HCT116 (cell line): ENCODE results near the gene SHH. TPM values are rescaled to one million over a fixed set of nuclear protein-coding genes. Genes with fewer than 3 reads are reported as not detected.

Experiments used
- ATAC-seq: fragments of 200-7000 bp; cut with Tn5 transposase; 2 replicates; pipeline ENCODE4 v1.9.1; 2020; ENCODE audit warnings: mild to moderate bottlenecking, moderate library complexity
- BruUV-seq: library from RNA; stranded (reverse); fragments of 400-500 nt; replicated peaks from 2 replicates; lab custom pipeline; 2021; lab: Mats Ljungman, UMichigan
- CTCF ChIA-PET: fragments of 300-600 bp; sonication (Branson Sonifier 250); formaldehyde crosslinking; loops from one replicate; lab custom pipeline; 2021; ENCODE audit warnings: antibody characterized with exemption; lab: Charles Lee
- POLR2A ChIA-PET: fragments of 300-600, 350-600 bp; sonication (Branson Sonifier 250); formaldehyde crosslinking; loops from one replicate; lab custom pipeline; 2021; ENCODE audit warnings: antibody characterized with exemption; lab: Charles Lee
- RAD21 ChIA-PET, 2 experiments: fragments of 300-600 bp; sonication (Branson Sonifier 250); formaldehyde crosslinking; loops; one replicate each; lab custom pipeline; 2023; ENCODE audit warnings: low total read pairs in 2 of 2; ENCODE audit not compliant: uncharacterized antibody in 2 of 2, unreplicated experiment in 2 of 2, low non-redundant PET in 1 of 2; lab: Charles Lee
- DNase-seq: peaks from one replicate; pipeline ENCODE4 v3.0.0-alpha.2; 2010; ENCODE audit warnings: low read depth, low spot score
- H2AFZ ChIP-seq: fragments of 200-600 bp; shearing (Covaris generic), sonication (generic); 2 replicates; pipeline ENCODE4 v1.6.1; 2017; ENCODE audit warnings: low read depth, mixed run types, mixed read lengths, antibody characterized with exemption, low read length; ENCODE audit not compliant: poor library complexity, severe bottlenecking
- H3K27ac ChIP-seq: 2 replicates; pipeline ENCODE4 v1.5.1; 2012; ENCODE audit warnings: low read depth, low read length
- H3K27me3 ChIP-seq: fragments of 200-600 bp; sonication (generic); 2 replicates; pipeline ENCODE4 v1.6.1; 2016; ENCODE audit warnings: mixed run types, low read length, mixed read lengths; ENCODE audit not compliant: insufficient read depth
- H3K36me3 ChIP-seq, 2 experiments: fragments of 200-500 bp in 1 of 2; fragments of 200-600 bp in 1 of 2; sonication (Bioruptor generic) in 1 of 2; sonication (generic) in 1 of 2; 2 replicates each; pipeline versions ENCODE4 v1.5.1 to v1.6.1; 2014 to 2016; ENCODE audit warnings: low read length in 2 of 2, inconsistent platforms in 1 of 2, mixed read lengths in 1 of 2, mixed run types in 1 of 2; ENCODE audit not compliant: insufficient read depth in 2 of 2, control insufficient read depth in 1 of 2
- H3K4me1 ChIP-seq, 2 experiments: fragments of 200-600 bp in 1 of 2; sonication (generic) in 1 of 2; 2 replicates each; pipeline versions ENCODE4 v1.5.1 to v1.6.1; 2012 to 2017; ENCODE audit warnings: low read length in 2 of 2, inconsistent platforms in 1 of 2, mild to moderate bottlenecking in 1 of 2, mixed read lengths in 1 of 2, mixed run types in 1 of 2, moderate library complexity in 1 of 2; ENCODE audit not compliant: insufficient read depth in 2 of 2, control insufficient read depth in 1 of 2
- H3K4me2 ChIP-seq: fragments of 200-600 bp; sonication (generic); 2 replicates; pipeline ENCODE4 v1.6.1; 2017; ENCODE audit warnings: mixed run types, low read length, mixed read lengths
- H3K4me3 ChIP-seq, 2 experiments: fragments of 200-600 bp in 1 of 2; sonication (generic) in 1 of 2; replicated peaks in 1 of 2; 2 replicates each; pipeline ENCODE4 v1.5.1; 2011 to 2016; ENCODE audit warnings: low read length in 2 of 2, control low read depth in 1 of 2, low read depth in 1 of 2, mild to moderate bottlenecking in 1 of 2, mixed read lengths in 1 of 2, mixed run types in 1 of 2
- H3K79me2 ChIP-seq: fragments of 200-600 bp; sonication (generic); 2 replicates; pipeline ENCODE4 v1.6.1; 2017; ENCODE audit warnings: mild to moderate bottlenecking, mixed run types, low read length, moderate library complexity, mixed read lengths; ENCODE audit not compliant: insufficient read depth
- H3K9ac ChIP-seq: fragments of 200-600 bp; sonication (generic); 2 replicates; pipeline ENCODE4 v1.6.1; 2016; ENCODE audit warnings: low read length, mixed read lengths
- H3K9me2 ChIP-seq: fragments of 200-600 bp; sonication (generic), shearing (Covaris generic); 2 replicates; pipeline ENCODE4 v1.6.1; 2017; ENCODE audit warnings: mixed run types, mild to moderate bottlenecking, moderate library complexity; ENCODE audit not compliant: insufficient read depth
- H3K9me3 ChIP-seq, 2 experiments: fragments of 200-500 bp in 1 of 2; fragments of 200-600 bp in 1 of 2; sonication (Bioruptor generic) in 1 of 2; sonication (generic) in 1 of 2; 2 replicates each; pipeline ENCODE4 v1.6.1; 2014 to 2017; ENCODE audit warnings: low read length in 2 of 2, mixed read lengths in 2 of 2, inconsistent platforms in 1 of 2, low read depth in 1 of 2, mild to moderate bottlenecking in 1 of 2, mixed run types in 1 of 2, moderate library complexity in 1 of 2; ENCODE audit not compliant: control insufficient read depth in 1 of 2, insufficient read depth in 1 of 2
- H4K20me1 ChIP-seq: fragments of 200-600 bp; sonication (generic), shearing (Covaris generic); 2 replicates; pipeline ENCODE4 v1.6.1; 2017; ENCODE audit warnings: mixed run types, mild to moderate bottlenecking, moderate library complexity; ENCODE audit not compliant: insufficient read depth
- CBX3 ChIP-seq: IDR thresholded peaks from 2 replicates; pipeline ENCODE4 v1.6.1; 2012; ENCODE audit warnings: low read depth
- CEBPB ChIP-seq: IDR thresholded peaks from 2 replicates; pipeline ENCODE4 v1.6.1; 2012; ENCODE audit warnings: low read depth
- CTCF ChIP-seq, 3 experiments: fragments of 200-600 bp in 1 of 3; sonication (generic) in 1 of 3; IDR thresholded peaks in 2 of 3; conservative IDR thresholded peaks in 1 of 3; 2 replicates each; pipeline ENCODE4 v1.5.1; 2012 to 2017; ENCODE audit warnings: low read depth in 2 of 3, low read length in 2 of 3, antibody characterized with exemption in 1 of 3, borderline replicate concordance in 1 of 3, control low read depth in 1 of 3, mild to moderate bottlenecking in 1 of 3, mixed read lengths in 1 of 3, mixed run types in 1 of 3, moderate library complexity in 1 of 3; ENCODE audit not compliant: insufficient read depth in 1 of 3
- EGR1 ChIP-seq: IDR thresholded peaks from 2 replicates; pipeline ENCODE4 v1.6.1; 2012; ENCODE audit warnings: low read depth
- ELF1 ChIP-seq: IDR thresholded peaks from 2 replicates; pipeline ENCODE4 v1.6.1; 2012; ENCODE audit warnings: low read depth, borderline replicate concordance
- EZH2 ChIP-seq: fragments of 200-600 bp; sonication (generic); IDR thresholded peaks from 2 replicates; pipeline ENCODE4 v1.6.1; 2017; ENCODE audit warnings: antibody characterized with exemption, mixed run types
- FOSL1 ChIP-seq: IDR thresholded peaks from 2 replicates; pipeline ENCODE4 v1.6.1; 2012; ENCODE audit warnings: low read depth
- POLR2A ChIP-seq: IDR thresholded peaks from 2 replicates; pipeline ENCODE4 v1.7.0; 2011; ENCODE audit warnings: borderline replicate concordance; ENCODE audit not compliant: insufficient read depth, insufficient read length; ENCODE audit errors: extremely low read depth
- SIN3A ChIP-seq: IDR thresholded peaks from 2 replicates; pipeline ENCODE4 v1.6.1; 2012; ENCODE audit warnings: low read depth
- SP1 ChIP-seq: IDR thresholded peaks from 2 replicates; pipeline ENCODE4 v1.6.1; 2012; ENCODE audit warnings: low read depth
- SRF ChIP-seq: IDR thresholded peaks from 2 replicates; pipeline ENCODE4 v1.6.1; 2012; ENCODE audit warnings: low read depth
- TCF7L2 ChIP-seq: IDR thresholded peaks from 2 replicates; pipeline ENCODE4 v1.7.0; 2011; ENCODE audit warnings: borderline replicate concordance, inconsistent platforms; ENCODE audit not compliant: insufficient read depth, insufficient read length; ENCODE audit errors: extremely low read depth
- YY1 ChIP-seq: IDR thresholded peaks from 2 replicates; pipeline ENCODE4 v1.6.1; 2011; ENCODE audit warnings: low read length, low read depth, moderate library complexity, mild to moderate bottlenecking; ENCODE audit not compliant: insufficient replicate concordance; ENCODE audit errors: extremely low read depth
- ZBTB33 ChIP-seq: IDR thresholded peaks from 2 replicates; pipeline ENCODE4 v1.6.1; 2011; ENCODE audit warnings: mild to moderate bottlenecking, low read length, moderate library complexity; ENCODE audit not compliant: insufficient replicate concordance; ENCODE audit errors: extremely low read depth
- ZFX ChIP-seq: fragments of 450-650 bp; IDR thresholded peaks from 2 replicates; pipeline ENCODE4 v1.6.1; 2017
- intact Hi-C: fragments of 100-400 bp; cut with micrococcal nuclease; formaldehyde crosslinking; loops from 2 replicates; pipeline ENCODE4 v1.10.0; 2022
- total RNA-seq: library from RNA; stranded (reverse); gene quantifications from one replicate; pipeline ENCODE4 v1.2.1, GENCODE V29; 2021; ENCODE audit not compliant: unreplicated experiment
- TF ChIP-seq, protein P1 (sequence below): IDR thresholded peaks from 2 replicates; pipeline ENCODE4 v1.6.1; 2012
- TF ChIP-seq, protein P2 (sequence below): IDR thresholded peaks from 2 replicates; pipeline ENCODE4 v1.6.1; 2012; ENCODE audit warnings: low read depth
- TF ChIP-seq, protein P3 (sequence below): IDR thresholded peaks from 2 replicates; pipeline ENCODE4 v1.6.1; 2012

The SHH gene
- total RNA-seq, 1 experiment from 2014 or later, result 0.32 TPM

DNA sequence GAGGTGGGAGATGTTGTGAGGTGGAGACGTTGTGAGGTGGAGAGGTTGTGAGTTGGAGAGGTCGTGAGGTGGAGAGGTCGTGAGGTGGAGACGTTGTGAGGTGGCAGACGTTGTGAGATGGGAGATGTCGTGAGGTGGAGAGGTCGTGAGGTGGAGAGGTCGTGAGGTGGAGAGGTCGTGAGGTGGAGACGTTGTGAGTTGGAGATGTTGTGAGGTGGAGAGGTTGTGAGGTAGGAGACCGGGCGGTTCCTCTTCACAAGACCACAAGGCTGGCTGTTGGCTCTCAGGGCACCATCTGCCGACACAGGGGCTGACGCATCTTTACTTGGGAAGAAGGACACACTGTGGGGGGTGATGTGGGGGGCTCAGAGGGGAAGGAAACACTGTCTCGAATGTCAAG, 34.7 kb upstream of the SHH start:
- H3K27me3 ChIP-seq, result no peaks in the 10 kb centered on the region
- H3K79me2 ChIP-seq, result no peaks in the 10 kb centered on the region
- ChIA-PET RAD21 (no interaction called here), POLR2A (no interaction called here), CTCF (no interaction called here)
- peaks cover 3 to 7% of the 10 kb centered on the region in 2 experiments; a peak in 2 of 4 replicates for H3K4me1 ChIP-seq
- H3K27ac ChIP-seq, result no peak overlapping the region
- H3K36me3 ChIP-seq, result no peaks in the 10 kb centered on the region
- TF ChIP-seq CBX3 (no peak), EGR1 (no peak), SP1 (no peak), ZFX (no peak), CTCF (IDR thresholded peaks at IDR 0.05 in 2 of 3, conservative IDR thresholded peaks at IDR 0.05 in 1 of 3; ENCODE audit: borderline replicate concordance in 1 of 3, insufficient read depth in 1 of 3, low read depth in 2 of 3, low read length in 2 of 3) (no peak), YY1 (no peak), TCF7L2 (no peak), POLR2A (no peak), FOSL1 (no peak), EZH2 (no peak), SRF (no peak), CEBPB (no peak), ZBTB33 (no peak), ELF1 (no peak), SIN3A (no peak)
- TF ChIP-seq, protein P1, sequence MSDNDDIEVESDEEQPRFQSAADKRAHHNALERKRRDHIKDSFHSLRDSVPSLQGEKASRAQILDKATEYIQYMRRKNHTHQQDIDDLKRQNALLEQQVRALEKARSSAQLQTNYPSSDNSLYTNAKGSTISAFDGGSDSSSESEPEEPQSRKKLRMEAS, result no peak
- TF ChIP-seq, protein P2, sequence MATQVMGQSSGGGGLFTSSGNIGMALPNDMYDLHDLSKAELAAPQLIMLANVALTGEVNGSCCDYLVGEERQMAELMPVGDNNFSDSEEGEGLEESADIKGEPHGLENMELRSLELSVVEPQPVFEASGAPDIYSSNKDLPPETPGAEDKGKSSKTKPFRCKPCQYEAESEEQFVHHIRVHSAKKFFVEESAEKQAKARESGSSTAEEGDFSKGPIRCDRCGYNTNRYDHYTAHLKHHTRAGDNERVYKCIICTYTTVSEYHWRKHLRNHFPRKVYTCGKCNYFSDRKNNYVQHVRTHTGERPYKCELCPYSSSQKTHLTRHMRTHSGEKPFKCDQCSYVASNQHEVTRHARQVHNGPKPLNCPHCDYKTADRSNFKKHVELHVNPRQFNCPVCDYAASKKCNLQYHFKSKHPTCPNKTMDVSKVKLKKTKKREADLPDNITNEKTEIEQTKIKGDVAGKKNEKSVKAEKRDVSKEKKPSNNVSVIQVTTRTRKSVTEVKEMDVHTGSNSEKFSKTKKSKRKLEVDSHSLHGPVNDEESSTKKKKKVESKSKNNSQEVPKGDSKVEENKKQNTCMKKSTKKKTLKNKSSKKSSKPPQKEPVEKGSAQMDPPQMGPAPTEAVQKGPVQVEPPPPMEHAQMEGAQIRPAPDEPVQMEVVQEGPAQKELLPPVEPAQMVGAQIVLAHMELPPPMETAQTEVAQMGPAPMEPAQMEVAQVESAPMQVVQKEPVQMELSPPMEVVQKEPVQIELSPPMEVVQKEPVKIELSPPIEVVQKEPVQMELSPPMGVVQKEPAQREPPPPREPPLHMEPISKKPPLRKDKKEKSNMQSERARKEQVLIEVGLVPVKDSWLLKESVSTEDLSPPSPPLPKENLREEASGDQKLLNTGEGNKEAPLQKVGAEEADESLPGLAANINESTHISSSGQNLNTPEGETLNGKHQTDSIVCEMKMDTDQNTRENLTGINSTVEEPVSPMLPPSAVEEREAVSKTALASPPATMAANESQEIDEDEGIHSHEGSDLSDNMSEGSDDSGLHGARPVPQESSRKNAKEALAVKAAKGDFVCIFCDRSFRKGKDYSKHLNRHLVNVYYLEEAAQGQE, result no peak
- TF ChIP-seq, protein P3, sequence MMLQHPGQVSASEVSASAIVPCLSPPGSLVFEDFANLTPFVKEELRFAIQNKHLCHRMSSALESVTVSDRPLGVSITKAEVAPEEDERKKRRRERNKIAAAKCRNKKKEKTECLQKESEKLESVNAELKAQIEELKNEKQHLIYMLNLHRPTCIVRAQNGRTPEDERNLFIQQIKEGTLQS, result no peak
- ATAC-seq (no peak), DNase-seq (no peak)
- intact Hi-C loops, result no loop called here
- no peak overlapping the region for H2AFZ ChIP-seq
- no peaks in the 10 kb centered on the region for H3K9me2 ChIP-seq
- H3K4me3 ChIP-seq, result no peak overlapping the region
- H3K9me3 ChIP-seq, result no peaks in the 10 kb centered on the region
- no TSS peak for BruUV-seq
- H3K9ac ChIP-seq, result no peak overlapping the region
- no peak overlapping the region for H3K4me2 ChIP-seq
- no peaks in the 10 kb centered on the region for H4K20me1 ChIP-seq
